Gastrocnemius medialis (tissue), 4 donors: Measurements from ENCODE around the gene DPPA4.

ENCODE experiments used
- CTCF ChIP-seq, 5 experiments: fragments of 450-650 bp in 3 of 5; fragments of 200-600 bp in 2 of 5; sonication (generic) in 2 of 5; IDR thresholded peaks in 4 of 5; conservative IDR thresholded peaks in 1 of 5; 1 replicate in 4 of 5; 2 replicates in 1 of 5; pipeline ENCODE4 v1.5.1; 2016 to 2019; ENCODE audit warnings: antibody characterized with exemption in 5 of 5, mild to moderate bottlenecking in 3 of 5, moderate library complexity in 3 of 5
- POLR2A ChIP-seq, 2 donors: fragments of 450-650 bp; IDR thresholded peaks; one replicate each; pipeline ENCODE4 v1.6.1; 2017; ENCODE audit warnings: antibody characterized with exemption in 2 of 2, mild to moderate bottlenecking in 2 of 2, moderate library complexity in 2 of 2

GRCh38 chr3:109316162-109316730 is 21.1 kb downstream of the DPPA4 start, which contains the start of gene DPPA2:
- TF ChIP-seq POLR2A (IDR thresholded peaks at IDR 0.05) (no peak), CTCF (IDR thresholded peaks at IDR 0.05 in 4 of 5, conservative IDR thresholded peaks at IDR 0.05 in 1 of 5) (no peak)
